Islet precursor cell (in vitro differentiated cells): Measurements from ENCODE around the gene CDH20.
A peak's percentile ranks its signal among the peaks of the same experiment; 100 is the strongest.

Source experiments
- DNase-seq: peaks from one replicate; pipeline ENCODE4 v3.0.0-alpha.2; 2018

Gene CDH20

GRCh38 chr18:61333271-61333745 lies at the start of gene CDH20:
Gene CDH20, plus strand, starts transcription at chr18:61333430.
- DNase-seq: peak; percentile 60

- no peak for DNase-seq
Measured at GRCh38 chr18:61284039-61284438, 49.2 kb upstream of the CDH20 start.

GRCh38 chr18:61285777-61286176 lies 47.5 kb upstream of the CDH20 start:
- no peak for DNase-seq

DNA sequence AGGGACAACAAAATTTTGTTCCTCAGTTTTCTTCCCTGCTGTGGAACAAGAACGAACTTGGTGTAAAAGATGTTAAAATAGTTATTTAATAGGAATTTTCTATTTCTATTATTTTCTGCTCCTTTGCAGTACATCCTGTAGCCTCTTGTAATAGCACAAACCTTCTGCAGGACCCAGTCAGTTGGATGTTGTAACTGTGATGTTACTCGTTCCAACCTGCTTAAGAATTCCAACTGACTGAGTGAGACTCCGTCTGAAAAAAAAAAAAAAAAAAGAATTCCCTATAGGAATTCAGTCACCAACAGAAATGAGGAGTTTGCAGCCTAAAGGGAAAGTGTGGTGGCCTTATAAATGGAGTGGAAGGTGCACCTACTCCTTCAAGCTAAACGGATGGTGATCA lies 46.4 kb upstream of the CDH20 start:
- DNase-seq: no peak

DNA sequence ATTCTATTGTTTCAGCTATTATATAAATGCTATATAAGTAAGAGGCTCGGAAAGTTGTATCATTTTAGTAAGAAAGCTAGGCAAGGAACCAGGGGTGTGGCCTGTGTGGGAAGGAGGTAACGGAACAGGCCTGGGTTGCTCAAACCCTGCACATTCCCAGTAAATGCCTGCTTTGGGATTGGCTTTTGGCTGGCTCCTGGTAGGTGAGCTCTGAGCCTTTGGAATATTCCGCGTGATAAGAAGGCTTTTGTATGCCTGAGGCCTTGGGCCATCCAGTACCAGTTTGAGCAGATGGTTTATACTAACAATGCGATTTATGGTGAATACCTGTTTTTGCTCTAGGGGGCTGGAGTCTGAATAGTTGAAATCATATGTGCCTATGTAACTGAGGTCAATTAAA lies 42.6 kb upstream of the CDH20 start:
- DNase-seq: no peak

GRCh38 chr18:61292280-61293035 lies 40.8 kb upstream of the CDH20 start:
- no peak for DNase-seq

- no peak for DNase-seq
Measured at GRCh38 chr18:61295153-61295552, 38.1 kb upstream of the CDH20 start.

GRCh38 chr18:61308004-61308403 lies 25.2 kb upstream of the CDH20 start:
- no peak for DNase-seq

GRCh38 chr18:61308795-61309393 lies 24.3 kb upstream of the CDH20 start:
- DNase-seq: no peak

DNA sequence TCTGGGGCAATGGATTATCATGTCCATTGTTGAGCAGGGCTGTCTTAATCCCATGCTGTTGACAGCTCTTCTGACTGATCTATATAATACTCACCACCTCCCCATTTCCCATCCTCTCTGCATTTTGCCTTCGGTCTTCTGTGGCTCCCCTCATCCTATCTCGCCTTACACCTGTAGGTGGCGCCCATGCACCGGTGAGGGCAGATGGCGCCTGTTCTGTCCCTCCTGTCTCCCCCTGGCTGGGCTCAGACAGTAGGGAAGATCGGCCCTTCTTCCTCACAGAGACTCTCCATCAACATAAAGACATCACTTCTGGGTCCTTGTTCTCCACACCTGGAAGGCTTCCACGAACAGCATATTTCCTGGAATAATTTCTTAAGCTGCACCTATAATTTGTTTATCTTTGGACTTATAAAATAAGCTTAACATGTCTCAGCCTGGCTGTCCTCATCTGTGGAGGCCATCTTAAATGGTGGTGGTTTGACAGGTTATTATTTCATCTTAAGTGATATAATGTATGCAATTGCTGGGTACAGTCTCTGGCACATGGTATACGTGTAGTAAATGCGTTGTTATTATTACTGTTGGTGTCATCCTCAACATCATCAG lies 10.9 kb upstream of the CDH20 start:
- peak; percentile 88 for DNase-seq

- DNase-seq: no peak
Measured at GRCh38 chr18:61323951-61324350, 9.3 kb upstream of the CDH20 start.

DNA sequence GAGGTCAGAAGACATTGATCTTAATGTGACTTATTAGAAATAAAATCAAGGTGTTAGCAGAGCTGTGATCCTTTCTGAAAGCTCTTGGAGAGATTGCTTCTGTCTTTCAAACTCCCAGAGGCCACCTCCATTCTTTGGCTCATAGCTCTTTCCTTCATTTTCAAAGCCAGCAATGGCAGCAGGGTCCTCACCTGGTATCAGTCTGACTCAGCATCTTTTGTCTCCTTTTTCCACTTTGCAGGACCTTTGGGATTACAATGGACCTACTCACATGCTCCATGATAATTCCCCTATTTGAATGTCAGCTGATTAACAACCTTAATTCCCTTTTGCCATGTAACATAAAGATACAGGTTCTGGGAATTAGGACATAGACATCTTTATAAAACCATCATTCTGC lies 6.8 kb upstream of the CDH20 start:
- DNase-seq: no peak

- no peak for DNase-seq
Measured at GRCh38 chr18:61329398-61329797, 3.8 kb upstream of the CDH20 start.

- no peak for DNase-seq
Measured at GRCh38 chr18:61331051-61331450, 2.2 kb upstream of the CDH20 start.

GRCh38 chr18:61333746-61334490 lies 688 bp downstream of the CDH20 start:
- DNase-seq: peak; percentile 64

DNA sequence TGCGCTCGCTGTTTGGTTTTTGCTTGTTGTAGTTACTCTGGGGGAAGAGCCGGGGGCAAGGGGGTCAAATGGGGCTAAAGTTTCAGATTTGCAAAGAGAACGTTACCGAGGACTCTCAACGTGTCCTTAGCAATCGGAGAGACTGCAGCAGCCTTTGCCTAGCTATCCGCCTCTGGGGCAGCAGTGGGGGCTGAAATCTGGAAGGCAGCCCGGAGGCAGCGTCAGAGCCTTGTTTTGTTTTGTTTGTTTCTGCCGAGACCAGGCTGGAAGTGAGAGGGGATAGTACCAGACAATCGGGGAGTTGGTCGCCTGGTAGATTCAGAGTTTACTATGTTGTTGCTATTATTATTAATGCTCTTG lies 1.2 kb downstream of the CDH20 start:
- DNase-seq: no peak

- no peak for DNase-seq
Measured at GRCh38 chr18:61334951-61335683, 1.9 kb downstream of the CDH20 start.

DNA sequence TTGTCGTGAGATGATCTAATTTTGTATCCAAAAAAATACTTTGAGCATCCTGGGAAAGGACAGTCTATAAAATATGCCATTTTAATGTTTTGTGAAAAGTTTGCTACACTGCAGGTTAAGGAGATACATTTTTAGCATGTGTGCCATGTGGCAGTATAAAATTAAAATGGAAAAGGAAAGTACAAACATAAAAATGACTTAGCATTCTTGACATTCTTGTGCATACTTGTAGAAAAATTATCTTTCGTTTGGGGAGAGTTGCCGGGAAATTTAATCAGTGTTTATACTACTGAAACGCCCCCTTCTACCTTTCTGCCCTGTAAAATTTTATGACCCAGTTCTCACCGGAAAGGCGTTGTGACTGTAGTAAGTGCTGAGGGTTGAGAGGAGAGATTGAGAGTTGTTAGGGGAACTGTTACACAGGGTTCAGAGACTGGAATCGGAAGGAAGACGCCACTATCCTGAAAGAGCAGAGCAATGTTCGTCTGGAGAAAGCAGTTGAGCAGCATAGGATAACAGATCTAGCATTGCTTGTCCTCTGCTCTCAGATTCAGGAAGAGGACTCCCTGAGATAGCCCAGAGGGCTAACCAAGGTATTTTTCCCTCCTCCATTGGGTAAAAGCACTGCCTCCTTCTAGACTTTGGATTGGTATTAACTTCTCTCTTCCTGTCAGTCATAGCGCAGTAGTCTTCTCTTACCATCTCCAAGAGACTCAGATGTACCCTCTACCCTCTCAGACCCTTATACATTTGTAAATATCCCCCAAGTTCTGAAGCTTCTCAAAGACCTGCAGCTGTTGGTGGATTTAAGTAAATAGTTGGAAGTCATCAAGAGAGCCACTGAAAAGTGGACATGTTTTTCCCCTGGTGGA lies 2.7 kb downstream of the CDH20 start:
- no peak for DNase-seq

DNA sequence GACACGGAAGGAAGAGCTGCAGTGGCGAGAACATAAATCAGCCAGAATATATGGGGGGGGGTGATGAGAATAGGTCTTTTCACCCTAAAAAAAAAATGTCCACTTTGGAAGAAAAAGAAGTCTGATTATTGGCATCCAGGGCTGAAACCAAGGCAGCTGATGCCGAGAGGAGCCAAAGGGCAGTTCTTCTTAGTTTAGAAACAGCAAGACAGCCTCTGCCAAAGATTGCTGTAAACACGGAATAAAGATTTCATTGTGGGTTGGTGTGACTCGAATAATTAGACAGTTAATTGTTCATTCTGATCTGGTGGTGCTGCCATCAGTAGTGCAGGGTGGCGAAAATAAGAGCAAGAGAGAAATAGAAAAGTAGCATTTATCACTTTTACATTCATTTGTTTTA lies 3.5 kb downstream of the CDH20 start:
- no peak for DNase-seq

DNA sequence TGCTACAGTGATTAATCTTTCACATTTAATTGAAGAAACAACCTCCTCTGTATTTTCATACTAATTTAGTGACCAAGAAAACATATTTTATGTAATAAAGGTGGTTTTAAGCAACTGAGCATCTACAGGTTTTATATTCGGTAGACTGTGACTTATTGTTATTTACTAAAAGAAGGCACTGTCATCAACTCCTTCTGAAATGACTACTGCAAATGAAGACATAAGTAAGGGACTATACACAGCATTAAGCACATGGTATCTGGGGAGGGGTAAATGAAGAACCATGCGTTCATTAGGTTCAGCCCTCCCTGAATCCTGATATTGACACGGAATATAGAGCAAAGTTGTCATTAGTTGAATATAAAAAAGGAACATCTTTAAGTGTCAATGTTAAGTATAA lies 4.3 kb downstream of the CDH20 start:
- no peak for DNase-seq

DNA sequence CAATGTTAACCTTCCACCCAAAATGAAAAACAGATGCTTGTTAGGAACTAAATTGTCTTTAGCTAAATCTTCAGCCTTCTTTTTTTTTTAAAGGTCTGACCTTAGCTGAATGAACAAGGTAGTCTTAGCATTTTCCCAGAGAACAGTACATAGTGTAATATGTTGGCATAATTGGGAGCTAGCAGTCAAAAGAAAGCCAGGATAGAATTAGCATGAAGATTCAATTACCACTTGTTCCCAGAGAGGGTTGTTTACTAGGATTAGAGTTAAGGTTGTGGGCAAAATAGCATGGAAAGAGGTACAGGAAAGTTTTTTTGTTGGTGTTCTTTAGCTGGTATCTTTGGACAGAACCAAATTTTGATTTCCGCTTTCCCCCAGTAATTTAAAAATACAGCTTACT lies 6.9 kb downstream of the CDH20 start:
- no peak for DNase-seq

DNA sequence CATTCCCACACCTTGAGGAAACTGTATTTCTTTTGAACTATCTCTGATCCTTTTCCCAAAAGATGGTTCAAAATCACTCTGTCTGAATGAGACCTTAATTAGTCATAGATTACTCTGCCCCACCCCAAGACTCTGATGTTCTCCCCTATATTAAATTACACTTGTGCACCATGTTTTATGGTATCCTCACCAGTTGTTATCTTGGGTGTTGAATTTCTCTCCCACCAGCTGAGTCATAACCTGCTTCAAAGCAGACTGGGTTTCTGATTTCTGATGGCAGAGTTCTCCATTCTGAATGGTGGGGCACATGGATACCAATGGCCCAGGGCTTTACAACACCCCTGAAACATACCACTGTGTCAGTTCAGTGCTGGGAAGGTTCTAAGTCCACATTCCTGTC lies 15.0 kb downstream of the CDH20 start:
- DNase-seq: no peak
